Fibroblast of peridontal ligament (primary cell): ENCODE data around the gene GNB2.
"Not testable (repeated sequence)": the region's sequence is repeated elsewhere in the genome, so short reads cannot be mapped to it uniquely, and the experiment has no call there.

ENCODE experiments used
- DNase-seq: peaks from one replicate; pipeline ENCODE4 v3.0.0-alpha.2; 2010; ENCODE audit errors: extremely low read depth

GNB2 gene

GRCh38 chr7:100662194-100662776 lies 11.3 kb upstream of the GNB2 start:
- not testable (repeated sequence) for DNase-seq

DNA sequence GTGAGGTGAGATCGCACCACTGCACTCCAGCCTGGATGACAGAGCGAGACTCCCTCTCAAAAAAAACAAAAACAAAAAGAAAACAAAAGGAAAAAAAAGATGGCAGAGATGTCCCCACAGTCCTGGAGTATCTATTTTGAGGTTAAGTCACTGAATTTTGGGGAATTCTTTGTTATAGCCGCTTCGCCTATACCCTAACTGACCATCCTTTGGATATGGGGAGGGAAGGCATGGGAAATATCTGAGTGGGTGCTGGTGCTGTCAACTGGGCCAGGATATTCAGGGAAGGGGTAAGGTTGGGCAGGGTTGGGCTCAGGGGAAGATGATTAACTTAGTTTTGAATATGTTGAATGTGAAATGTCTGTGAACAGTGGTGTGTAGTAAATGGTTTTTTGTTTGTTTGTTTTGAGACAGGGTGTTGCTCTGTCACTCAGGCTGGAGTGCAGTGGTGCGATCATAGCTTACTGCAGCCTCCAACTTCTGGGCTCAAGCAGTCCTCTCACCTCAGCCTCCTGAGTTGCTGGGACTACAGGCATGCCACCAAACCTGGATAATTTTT lies 8.3 kb upstream of the GNB2 start:
- DNase-seq = no peak

DNA sequence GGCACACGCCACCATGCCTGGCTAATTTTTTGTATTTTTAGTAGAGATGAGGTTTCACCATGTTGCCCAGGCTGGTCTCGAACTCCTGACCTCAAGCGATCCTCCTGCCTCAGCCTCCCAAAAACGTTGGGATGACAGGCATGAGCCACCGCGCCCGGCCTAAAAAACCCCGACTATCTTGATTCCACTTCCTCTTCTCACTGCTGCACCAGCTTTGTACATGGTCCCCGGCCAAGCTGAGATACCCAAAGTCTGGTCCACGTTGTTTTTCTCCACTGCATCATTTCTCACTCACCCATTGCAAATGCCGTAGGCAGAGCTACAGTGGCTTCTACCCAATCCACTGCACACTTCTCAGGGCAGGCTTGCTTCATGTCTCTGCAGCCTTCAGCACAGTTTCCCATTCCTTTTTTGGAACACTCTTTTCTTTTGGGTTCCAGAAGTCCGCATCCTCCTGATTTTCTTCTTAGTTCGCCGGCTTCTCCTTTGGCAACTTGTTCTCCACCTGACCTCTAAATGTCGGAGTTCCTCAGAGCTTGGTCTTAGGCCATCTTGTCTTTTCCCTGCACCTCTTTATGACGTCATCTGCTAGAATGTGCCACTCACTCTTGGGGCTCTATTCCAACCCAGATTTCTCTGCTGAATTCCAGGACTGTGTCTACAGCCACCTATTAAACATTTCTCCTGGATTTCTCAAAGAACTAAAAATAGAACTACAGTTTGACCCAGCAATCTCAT lies 6.0 kb upstream of the GNB2 start:
- DNase-seq = no peak

GRCh38 chr7:100668069-100668449 lies 5.5 kb upstream of the GNB2 start:
- no peak for DNase-seq

GRCh38 chr7:100669106-100669505 lies 4.4 kb upstream of the GNB2 start:
- not testable (repeated sequence) for DNase-seq

DNA sequence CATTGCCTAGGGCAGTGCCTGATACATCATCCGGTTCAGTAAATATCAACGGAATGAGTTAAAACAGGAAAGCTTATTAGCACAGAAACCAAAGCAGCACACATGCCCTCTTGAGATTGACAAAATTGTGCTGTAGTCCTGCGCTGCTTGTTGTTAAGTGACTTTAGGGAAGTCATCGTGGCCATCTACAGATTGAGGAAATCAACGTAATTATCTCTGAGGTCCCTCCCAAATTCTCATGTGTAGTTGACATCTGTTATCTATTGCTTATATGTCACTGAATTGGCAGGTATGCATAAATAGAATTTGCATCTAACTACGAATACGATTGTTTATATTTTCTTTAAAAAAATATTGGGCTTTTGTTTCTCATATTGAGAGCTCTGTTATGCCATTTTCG lies 3.5 kb upstream of the GNB2 start:
- DNase-seq = no peak

GRCh38 chr7:100671353-100672327 lies 1.9 kb upstream of the GNB2 start:
- DNase-seq = no peak

DNA sequence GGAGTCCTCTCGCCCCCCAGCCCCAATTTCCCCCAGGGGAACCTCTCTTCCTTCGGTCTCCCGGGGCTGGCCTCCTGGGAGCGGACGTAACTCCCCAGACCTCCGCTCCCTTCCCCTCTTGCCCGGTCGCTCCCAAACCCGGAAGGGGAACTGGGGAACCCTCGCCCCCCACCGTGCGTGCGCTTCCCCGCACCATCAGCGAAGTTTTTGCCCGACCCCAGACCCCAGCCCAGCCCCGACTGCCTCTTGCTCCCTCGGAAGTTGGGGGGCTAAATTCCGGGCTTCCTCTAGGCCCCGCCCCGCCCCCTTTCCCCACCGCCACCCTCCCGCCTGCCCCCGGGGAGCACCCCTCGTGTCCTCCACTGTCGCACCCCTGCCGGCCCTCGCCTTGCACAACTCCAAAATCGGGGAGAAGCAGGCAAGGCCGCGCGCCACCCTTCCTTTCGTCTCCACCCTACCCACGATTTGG lies 436 bp downstream of the GNB2 start:
- DNase-seq = peak; percentile 19

DNA sequence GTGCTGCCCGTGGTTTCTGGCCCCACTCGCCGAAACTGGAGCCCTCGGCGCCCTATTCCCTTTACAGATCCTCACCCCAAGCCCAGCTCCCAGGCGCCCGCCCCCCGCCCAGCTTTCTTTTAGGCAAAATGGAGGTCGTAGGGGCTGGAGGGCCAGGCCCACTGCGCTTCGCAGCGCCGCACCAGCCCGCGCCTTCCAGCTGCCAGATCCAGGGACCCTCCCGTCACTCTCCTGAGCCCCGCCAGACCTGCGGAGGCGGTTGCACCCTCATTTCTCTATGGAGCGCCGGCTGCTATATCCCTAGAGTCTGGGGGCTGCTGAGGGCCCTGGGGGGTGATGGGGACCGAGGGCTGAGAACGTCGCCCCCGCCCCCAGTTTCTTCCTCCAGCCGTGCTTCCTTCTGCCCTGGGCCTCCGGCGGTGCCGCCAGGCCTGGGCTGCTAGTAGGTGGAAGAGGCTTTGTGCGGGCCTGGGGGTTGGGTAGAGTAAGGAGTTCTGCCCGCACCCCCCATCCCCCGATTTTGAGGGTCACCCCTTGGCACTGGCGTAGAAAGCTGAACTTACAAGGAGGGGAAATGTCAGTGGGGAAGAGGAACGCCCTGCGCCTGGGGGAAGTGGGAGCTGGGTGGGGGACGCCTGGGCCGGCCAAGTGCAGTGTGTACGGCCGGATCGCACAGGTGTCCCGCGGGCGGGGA lies 1.0 kb downstream of the GNB2 start:
- DNase-seq = no peak

DNA sequence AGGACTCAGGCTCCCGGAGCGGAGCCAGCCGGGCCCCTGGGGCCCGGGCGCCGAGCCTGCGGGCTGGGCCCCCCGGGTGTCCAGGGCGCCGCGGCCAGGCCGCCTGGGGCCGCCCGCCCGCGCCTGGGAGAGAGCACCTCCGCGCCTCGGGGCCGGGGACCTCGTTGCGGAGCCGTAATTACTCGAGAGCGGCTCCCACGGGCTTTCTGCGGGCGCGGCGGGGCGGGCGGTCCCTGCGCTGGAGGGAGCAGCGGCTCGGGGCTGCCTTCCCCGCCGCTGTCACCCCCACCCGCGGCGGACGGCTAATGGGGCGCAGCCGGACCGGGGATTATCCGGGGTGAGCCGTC lies 1.5 kb downstream of the GNB2 start:
- no peak for DNase-seq

- DNase-seq = peak; percentile 46
Measured at GRCh38 chr7:100675581-100676350, 2.2 kb downstream of the GNB2 start.

DNA sequence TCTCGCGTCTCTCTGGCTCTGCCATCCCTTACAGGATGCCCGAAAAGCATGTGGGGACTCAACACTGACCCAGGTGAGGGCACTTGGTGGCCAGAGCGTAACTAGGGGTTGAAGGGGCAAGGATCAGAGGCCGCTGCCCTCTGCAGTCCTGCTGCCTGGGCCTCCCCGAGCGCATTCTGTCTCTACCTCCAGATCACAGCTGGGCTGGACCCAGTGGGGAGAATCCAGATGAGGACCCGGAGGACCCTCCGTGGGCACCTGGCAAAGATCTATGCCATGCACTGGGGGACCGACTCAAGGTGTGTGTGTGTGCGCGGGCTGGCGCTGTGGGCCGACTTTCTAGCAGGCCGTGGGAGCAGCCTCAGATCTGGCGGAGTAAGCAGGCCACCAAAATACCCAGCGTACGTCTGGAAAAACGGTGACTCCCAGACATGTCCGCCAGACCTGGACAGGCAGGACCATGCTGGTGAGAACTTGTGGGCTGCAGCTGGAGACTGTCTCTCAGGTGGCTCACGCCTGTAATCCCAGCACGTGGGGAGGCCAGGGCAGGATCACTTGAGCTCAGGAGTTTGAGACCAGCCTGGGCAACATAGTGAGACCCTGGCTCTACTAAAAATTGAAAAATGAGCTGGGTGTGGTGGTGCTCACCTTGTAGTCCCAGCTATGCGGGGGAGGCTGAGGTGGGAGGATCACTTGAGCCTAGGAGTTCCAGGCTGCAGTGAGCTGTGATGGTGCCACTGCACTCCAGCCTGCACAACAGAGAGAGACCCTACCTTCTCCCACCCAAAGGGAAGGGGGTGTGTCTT lies 3.2 kb downstream of the GNB2 start:
- no peak for DNase-seq

- no peak for DNase-seq
Measured at GRCh38 chr7:100677308-100678267, 4.0 kb downstream of the GNB2 start.

GRCh38 chr7:100678291-100678984 lies 4.9 kb downstream of the GNB2 start:
- DNase-seq = no peak

GRCh38 chr7:100679129-100679926 lies 5.8 kb downstream of the GNB2 start:
- no peak for DNase-seq

DNA sequence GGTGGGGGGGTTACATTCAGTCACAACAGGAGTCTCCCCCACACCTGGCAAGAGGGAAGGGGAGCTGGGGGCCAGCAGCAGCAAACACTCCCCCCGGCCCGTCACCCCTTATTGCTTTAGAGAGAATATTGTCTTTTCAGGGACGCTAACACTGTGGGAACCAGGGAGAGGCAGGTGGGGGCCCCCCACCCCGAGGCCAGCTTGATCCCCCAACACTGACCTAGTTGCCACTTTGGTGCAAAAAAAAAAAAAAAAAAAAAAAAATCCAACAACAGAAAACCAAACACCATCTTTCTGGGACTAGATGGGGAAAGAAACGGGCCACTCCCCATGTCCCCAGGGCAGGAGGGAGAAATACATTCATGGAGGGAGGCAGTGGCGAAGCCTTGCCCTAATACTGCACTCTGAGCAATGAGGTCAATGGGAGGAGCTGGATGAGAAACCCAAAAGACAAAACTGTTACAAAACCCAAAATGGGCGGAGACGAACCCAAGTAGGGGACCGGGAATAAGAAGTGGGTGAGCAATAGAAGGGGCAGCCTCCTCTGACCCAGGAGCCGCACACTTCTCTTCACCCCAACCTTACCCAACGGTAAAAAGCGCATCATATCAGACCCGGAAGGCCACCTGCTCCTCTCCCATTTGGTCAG lies 6.5 kb downstream of the GNB2 start:
- peak; percentile 50 for DNase-seq
